Glomerular visceral epithelial cell (primary cell): ENCODE measurements around the gene CD200.
"Not testable (repeated sequence)": the region's sequence is repeated elsewhere in the genome, so short reads cannot be mapped to it uniquely, and the experiment has no call there.

ENCODE experiments used
- DNase-seq: peaks from one replicate; pipeline ENCODE4 v3.0.0-alpha.2; 2016; ENCODE audit errors: extremely low spot score

The CD200 gene

DNA sequence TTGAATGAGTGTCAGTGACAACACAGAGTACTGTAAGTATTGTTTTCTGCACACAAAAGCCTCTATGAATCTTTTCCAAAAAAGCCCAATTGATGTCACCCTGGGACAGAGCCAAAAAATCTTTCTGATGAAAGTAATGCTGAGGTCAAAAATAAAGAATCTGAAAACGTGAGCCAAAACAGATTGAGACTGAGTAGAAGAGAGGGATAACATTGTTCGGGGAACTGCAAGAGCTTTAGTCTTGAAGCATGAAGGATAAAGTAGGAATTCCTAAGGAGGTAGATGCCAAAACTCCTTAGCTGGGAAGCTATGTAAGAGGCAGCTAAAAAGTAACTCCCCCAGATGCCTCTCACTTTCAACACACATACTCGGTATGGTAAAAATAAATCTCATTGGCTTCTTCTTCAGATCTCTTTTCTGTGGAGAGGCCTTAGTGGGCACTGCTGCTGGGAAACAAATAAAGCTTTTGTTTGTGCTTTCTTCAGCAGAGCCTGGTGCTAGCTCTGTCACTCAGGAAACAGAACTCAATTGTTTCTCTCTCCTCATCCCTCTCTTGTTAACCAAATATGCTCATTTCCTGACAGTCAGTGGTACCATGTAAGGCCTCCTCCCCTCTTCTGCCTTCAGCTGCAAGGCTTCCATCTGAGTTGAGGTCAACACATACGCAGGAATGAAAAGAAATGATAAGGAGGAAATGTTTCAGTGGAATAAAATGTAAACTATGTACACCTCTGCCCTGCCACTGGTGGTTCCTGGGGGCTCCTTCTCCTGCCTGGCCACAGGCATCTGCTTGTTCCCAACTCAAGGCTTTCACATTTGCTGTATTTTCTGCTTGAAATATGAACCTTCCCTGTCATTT lies 58.1 kb downstream of the CD200 start:
- DNase-seq = peak; percentile 88

GRCh38 chr3:112391648-112392047 lies 58.7 kb downstream of the CD200 start:
- no peak for DNase-seq

DNA sequence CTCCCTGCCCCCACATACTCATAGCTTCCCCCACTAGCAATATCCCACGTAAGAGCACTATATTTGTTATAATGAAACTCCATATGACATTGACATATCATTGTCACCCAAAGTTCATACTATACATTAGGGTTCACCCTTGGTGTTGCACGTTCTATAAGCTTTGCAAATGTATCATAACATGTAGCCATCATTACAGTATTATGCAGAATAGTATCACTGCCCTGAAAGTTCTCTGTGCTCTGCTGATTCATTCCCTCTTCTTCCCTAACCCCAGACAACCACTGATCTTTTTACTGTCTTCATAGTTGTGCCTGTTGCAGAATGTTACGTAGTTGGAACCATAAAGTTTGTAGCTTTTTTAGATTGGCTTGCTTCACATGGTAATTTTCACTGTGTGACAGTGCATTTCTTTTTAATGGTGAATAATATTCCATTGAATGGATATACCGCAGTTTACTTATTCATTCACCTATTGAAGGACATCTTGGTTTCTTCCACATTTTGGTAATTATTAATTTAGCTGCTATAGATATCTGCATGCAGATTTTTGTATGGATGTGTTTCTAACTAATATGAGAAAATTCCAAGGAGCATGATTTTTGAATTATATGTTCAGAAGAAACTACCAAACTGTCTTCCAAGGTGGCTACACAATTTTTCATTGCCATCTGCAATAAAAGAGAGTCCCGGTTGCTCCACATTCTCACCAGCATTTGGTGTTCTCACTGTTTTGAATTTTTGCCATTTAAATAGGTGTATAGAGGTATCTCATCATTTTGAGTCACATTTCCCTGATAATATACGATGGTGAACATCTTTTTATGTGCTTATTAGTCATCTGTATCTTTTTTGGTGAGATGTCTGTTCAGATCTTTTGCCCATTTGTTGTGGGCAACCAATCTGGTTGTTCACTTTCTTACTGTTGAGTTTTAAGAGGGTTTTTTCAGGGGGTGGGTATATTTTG lies 59.7 kb downstream of the CD200 start:
- no peak for DNase-seq

- no peak for DNase-seq
Observed at GRCh38 chr3:112393360-112393728, 60.4 kb downstream of the CD200 start.

GRCh38 chr3:112394003-112394640 lies 61.2 kb downstream of the CD200 start:
- DNase-seq = no peak

DNA sequence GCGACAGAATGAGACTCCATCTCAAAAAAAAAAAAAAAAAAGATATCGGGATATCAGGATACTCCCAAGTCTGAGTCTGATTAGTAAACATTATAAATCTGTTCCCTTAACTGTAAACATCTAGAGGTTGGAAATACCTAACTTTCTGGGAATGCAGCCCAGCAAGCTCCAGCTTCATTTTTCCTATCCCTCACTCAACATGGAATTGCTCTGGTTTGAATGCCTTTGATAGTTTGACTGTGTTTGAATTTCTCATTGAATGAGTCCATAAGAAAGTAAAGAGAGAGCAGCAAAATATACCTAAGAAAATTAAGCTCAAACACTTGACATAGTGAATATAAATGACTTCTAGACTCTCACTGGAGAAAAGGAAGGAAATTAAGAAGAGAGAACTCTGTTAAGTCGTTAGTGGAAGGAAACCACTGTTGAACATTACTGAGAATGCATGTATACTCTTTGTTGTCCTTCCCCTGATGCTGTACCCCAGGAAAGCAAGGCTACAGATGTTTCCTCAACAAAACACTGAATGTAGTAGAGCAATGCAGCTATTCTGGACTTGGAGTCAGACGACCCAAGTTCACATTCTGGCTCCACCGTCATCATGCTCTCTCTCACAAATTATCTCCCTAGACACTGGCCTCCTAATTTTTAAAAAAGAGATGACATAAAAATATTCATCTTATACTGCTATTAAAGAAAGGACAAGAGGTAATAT lies 62.4 kb downstream of the CD200 start:
- DNase-seq = no peak

DNA sequence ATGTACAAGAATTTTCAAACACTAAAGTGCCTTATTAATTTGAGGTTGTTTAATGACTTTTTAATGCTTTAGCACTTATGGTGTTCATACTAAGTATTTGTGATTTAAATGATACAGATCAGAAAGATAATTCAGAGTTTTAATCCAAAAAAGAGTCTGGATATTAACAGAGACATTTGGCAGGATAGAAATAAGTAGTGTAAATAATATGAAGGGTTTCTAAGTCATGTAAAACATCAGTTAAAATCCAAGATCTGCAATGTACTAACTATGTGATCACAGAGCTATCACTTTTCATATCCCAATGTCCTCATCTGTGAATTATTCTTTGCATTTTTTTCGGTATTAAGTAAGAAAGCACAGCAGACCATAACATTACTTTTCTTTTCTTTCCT lies 62.9 kb downstream of the CD200 start:
- DNase-seq = no peak

- no peak for DNase-seq
Observed at GRCh38 chr3:112397556-112397955, 64.6 kb downstream of the CD200 start.

- DNase-seq = no peak
Observed at GRCh38 chr3:112399064-112399463, 66.1 kb downstream of the CD200 start.

DNA sequence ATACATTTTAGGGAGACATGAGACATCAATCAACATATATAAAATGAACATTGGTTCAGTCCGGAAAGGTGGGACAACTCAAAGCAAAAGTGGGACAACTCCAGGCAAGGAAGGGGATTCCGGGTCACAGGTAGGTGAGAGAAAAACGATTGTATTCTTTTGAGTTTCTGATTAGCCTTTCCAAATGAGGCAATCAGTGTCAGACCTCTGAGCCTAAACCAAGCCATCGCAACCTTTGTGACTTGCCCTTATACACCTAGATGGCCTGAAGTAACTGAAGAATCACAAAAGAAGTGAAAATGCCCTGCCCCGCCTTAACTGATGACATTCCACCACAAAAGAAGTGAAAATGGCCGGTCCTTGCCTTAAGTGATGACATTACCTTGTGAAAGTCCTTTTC lies 66.6 kb downstream of the CD200 start:
- DNase-seq = not testable (repeated sequence)

DNA sequence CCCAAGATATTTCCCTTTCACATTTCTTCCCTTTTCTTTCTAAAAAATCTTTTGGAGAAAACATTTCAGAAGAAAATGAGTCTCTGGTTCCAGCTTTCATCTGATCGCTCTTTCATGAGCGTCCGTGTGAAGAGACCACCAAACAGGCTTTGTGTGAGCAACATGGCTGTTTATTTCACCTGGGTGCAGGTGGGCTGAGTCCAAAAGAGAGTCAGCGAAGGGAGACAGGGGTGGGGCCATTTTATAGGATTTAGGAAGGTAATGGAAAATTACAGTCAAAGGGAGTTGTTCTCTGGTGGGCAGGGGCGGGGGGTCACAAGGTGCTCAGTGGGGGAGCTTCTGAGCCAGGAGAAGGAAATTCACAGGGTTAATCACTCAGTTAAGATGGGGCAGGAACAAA lies 67.4 kb downstream of the CD200 start:
- DNase-seq = not testable (repeated sequence)

DNA sequence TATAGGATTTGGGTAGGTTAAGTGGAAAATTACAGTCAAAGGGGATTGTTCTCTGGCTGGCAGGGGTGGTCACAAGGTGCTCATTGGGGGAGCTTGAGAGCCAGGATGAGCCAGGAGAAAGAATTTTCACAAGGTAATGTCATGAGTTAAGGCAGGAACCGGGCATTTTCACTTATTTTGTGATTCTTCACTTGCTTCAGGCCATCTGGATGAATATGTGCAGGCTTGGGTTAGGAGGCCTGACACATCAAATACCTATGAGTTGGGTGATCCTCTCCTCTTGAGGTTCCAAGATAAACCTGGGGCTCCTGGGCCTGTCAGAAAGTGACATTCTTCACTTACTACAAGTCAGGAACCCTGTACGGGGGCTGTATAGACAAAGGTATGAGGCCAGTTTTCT lies 68.7 kb downstream of the CD200 start:
- DNase-seq = no peak

- DNase-seq = peak; percentile 30
Observed at GRCh38 chr3:112403103-112403502, 70.1 kb downstream of the CD200 start.

DNA sequence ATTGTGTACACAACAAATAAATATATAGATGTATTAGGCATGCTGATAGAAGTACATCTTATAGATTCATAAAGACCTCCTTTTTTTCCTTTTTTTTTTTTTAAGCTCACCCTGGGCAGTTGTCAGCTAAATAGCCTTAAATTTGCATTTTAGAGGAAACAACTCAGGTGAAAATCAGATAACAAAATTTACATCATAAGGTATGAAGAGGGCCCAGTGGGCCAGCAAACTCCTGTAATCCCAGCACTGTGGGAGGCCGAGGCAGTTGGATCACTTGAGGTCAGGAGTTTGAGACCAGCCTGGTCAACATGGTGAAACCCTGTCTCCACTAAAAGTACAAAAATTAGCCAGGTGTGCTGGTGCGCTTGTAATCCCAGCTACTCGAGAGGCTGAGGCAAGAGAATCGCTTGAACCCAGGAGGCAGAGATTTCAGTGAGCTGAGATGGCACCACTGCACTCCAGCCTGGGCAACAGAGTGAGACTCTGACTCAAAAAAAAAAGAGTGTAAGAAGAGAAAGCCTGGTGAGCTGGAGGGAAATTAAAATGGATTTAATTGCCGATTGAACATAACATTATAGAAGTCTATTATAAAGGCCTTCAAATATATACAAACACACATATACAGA lies 72.1 kb downstream of the CD200 start:
- DNase-seq = not testable (repeated sequence)

DNA sequence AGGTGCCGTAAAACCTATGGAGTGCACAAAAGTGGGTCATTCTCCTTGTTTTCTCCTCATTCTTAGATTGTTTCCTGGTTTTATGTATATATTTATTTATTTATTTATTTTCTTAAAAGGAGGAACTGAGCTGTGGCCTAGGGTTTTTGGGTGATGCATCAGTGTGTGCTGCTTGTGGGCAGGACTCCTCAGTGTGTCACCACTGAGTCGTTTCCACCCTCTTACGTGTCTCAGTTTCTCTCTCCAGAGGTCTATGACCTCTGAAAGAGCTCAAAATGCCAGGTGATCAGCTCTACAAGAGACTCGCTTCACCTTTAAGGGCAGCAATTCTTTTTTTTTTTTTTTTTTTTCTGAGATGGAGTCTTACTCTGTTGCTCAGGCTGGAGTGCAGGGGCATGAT lies 72.9 kb downstream of the CD200 start:
- peak; percentile 15 for DNase-seq

GRCh38 chr3:112407214-112407887 lies 74.4 kb downstream of the CD200 start:
- DNase-seq = peak; percentile 43

DNA sequence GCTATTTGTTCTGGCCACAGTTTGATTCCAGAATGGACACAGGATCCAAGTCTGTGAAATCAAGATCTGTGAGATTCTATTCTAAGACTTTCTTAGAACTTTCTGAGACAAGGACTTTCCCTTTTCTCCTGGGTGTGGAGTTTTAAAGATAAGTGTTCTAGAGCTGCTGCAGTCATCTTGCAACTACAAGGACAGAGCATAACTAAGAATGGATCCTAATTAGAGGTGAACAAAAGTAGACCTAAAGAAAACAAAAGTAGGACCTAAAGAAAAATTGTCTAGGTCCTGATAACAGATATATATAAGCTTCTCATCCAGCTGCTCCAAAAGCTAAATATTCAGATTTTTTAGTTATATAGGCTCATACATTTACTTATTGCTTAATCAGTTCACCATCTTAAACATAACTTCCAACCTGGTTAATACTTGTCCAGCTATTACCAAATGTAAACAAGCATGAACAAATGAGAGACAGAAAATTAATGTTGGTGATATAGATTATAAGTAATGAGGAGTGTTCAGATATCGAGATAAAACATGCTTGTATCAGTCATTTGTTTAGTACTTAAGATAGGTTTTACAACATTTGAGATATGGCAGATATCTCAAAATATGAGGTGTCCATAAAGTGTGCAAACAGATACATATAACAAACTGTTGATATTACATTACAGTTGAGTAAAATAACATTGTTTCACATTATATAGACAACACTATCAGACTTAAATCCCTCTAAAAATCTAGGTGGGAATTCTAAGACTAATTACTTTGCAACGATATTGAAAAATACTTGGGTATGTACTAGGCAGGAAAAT lies 75.1 kb downstream of the CD200 start:
- no peak for DNase-seq

DNA sequence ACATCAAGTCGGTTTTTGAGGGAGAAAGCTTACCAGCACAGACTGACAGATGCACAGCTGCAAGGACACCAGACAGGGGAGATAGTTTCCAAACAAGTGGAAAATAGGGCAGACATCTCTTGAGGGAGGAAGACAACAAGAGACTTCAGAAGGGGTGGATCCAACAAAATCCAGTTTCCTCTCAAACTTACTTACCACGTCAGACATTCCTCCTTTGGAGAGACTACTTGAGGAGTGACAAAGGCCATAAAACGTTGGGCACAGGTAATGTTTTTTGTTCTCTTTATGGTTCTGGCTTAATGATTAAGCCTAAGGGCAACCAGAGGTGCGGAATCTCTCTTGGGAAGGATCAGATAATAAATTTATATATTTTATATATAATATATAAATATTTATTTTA lies 76.1 kb downstream of the CD200 start:
- DNase-seq = no peak

GRCh38 chr3:112411425-112411824 lies 78.5 kb downstream of the CD200 start:
- no peak for DNase-seq
